ENCODE results near the gene KCNH1.
A peak's percentile ranks its signal among the peaks of the same experiment; 100 is the strongest.
"Not testable (repeated sequence)": the region's sequence is repeated elsewhere in the genome, so short reads cannot be mapped to it uniquely, and the experiment has no call there.

KCNH1 gene

DNA sequence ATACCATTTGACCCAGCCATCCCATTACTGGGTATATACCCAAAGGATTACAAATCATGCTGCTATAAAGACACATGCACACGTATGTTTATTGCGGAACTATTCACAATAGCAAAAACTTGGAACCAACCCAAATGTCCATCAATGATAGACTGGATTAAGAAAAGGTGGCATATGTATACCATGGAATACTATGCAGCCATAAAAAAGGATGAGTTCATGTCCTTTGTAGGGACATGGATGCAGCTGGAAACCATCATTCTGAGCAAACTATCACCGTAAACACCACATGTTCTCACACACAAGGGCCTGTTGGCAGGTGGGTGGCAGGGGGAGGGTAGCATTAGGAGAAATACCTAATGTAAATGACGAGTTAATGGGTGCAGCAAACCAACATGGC, 472.4 kb downstream of the KCNH1 start:
- not testable (repeated sequence) for H2BK5ac ChIP-seq (ENCODE audit: low read length); H3K9me3 ChIP-seq (replicated peaks in 1 of 2; ENCODE audit: control insufficient read depth in 2 of 2, insufficient read depth in 1 of 2, low read depth in 1 of 2, low read length in 2 of 2); H3K36me3 ChIP-seq (replicated peaks in 1 of 2; ENCODE audit: control insufficient read depth in 2 of 2, insufficient read depth in 2 of 2, low read length in 2 of 2); H4K91ac ChIP-seq (ENCODE audit: low read depth, low read length, poor library complexity); H3K4me1 ChIP-seq (ENCODE audit: control insufficient read depth in 2 of 2, insufficient read depth in 1 of 2, low read depth in 1 of 2, low read length in 2 of 2); H3K23ac ChIP-seq (ENCODE audit: low read depth, low read length, poor library complexity); H2AFZ ChIP-seq (ENCODE audit: low read length); H2BK12ac ChIP-seq (ENCODE audit: low read length); H3K4ac ChIP-seq (ENCODE audit: low read length); H3K27me3 ChIP-seq (ENCODE audit: control insufficient read depth in 3 of 3, insufficient read depth in 3 of 3, low read depth in 1 of 3, low read length in 3 of 3); H3K9ac ChIP-seq (ENCODE audit: low read depth, low read length, poor library complexity); DNase-seq (ENCODE audit: low spot score); H3K4me3 ChIP-seq (ENCODE audit: low read length in 2 of 2); H2AK5ac ChIP-seq (ENCODE audit: low read depth, low read length); H3K14ac ChIP-seq (ENCODE audit: low read length); H2BK15ac ChIP-seq (ENCODE audit: low read length); H3K18ac ChIP-seq (ENCODE audit: low read length); H4K8ac ChIP-seq (ENCODE audit: low read depth, low read length); H2BK120ac ChIP-seq (ENCODE audit: low read depth, low read length); H3K4me2 ChIP-seq (ENCODE audit: insufficient read depth, low read length, poor library complexity, severe bottlenecking); H3K27ac ChIP-seq (replicated peaks; ENCODE audit: low read length); H3K79me1 ChIP-seq (ENCODE audit: low read depth, low read length)
- WGBS, 2 donors (ENCODE audit: extremely low coverage in 2 of 2, insufficient read length in 2 of 2, insufficient replicate concordance in 1 of 2) = no CpG with 5 or more reads among the region's 4 CpGs

DNA sequence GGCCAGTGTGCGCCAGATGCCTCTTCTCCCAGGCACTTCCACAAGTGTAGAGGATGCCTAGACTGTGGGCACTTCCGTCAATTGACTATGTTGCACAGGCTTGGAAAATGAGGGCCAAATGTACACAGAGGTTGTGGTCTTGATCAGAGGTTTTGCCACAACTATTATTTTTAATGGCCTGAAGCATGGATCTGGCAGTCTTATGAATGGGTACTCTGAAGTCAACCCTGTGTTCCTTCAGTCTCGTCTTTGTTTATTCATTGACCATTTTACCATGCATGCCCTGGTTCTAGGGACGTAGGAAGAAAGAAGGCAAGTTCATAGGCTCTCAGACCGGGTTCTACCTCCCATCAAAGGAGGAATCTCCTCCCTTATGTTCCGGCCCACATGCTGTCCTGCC, 476.1 kb downstream of the KCNH1 start:
- Histone ChIP-seq H3K4me3 (ENCODE audit: low read length in 2 of 2) (no peak overlapping the region), H2BK120ac (ENCODE audit: low read depth, low read length) (no peak overlapping the region), H3K18ac (ENCODE audit: low read length) (no peak overlapping the region), H3K9ac (ENCODE audit: low read depth, low read length, poor library complexity) (no peak overlapping the region), H2BK5ac (ENCODE audit: low read length) (no peak overlapping the region), H2AFZ (ENCODE audit: low read length) (no peak overlapping the region), H3K4ac (ENCODE audit: low read length) (no peak overlapping the region), H4K8ac (ENCODE audit: low read depth, low read length) (no peak overlapping the region), H4K91ac (ENCODE audit: low read depth, low read length, poor library complexity) (no peak overlapping the region), H2BK12ac (ENCODE audit: low read length) (no peak overlapping the region), H3K23ac (ENCODE audit: low read depth, low read length, poor library complexity) (no peak overlapping the region), H3K4me2 (ENCODE audit: insufficient read depth, low read length, poor library complexity, severe bottlenecking) (no peak overlapping the region), H3K9me3 (replicated peaks in 1 of 2; ENCODE audit: control insufficient read depth in 2 of 2, insufficient read depth in 1 of 2, low read depth in 1 of 2, low read length in 2 of 2) (peaks cover 0 to 2% of the 10 kb centered on the region in 2 donors), H3K79me1 (ENCODE audit: low read depth, low read length) (no peaks in the 10 kb centered on the region), H2AK5ac (ENCODE audit: low read depth, low read length) (no peak overlapping the region), H3K36me3 (replicated peaks in 1 of 2; ENCODE audit: control insufficient read depth in 2 of 2, insufficient read depth in 2 of 2, low read length in 2 of 2) (peaks cover 0 to 2% of the 10 kb centered on the region in 2 donors), H2BK15ac (ENCODE audit: low read length) (peak overlapping the region; percentile 65), H3K4me1 (ENCODE audit: control insufficient read depth in 2 of 2, insufficient read depth in 1 of 2, low read depth in 1 of 2, low read length in 2 of 2) (peaks cover 0 to 5% of the 10 kb centered on the region in 2 donors), H3K14ac (ENCODE audit: low read length) (no peak overlapping the region), H3K27me3 (ENCODE audit: control insufficient read depth in 3 of 3, insufficient read depth in 3 of 3, low read depth in 1 of 3, low read length in 3 of 3) (no peaks in the 10 kb centered on the region), H3K27ac (replicated peaks; ENCODE audit: low read length) (no peak overlapping the region)
- no peak for DNase-seq (ENCODE audit: low spot score)
- no CpG with 5 or more reads among the region's 6 CpGs for WGBS, 2 donors (ENCODE audit: extremely low coverage in 2 of 2, insufficient read length in 2 of 2, insufficient replicate concordance in 1 of 2)

DNA sequence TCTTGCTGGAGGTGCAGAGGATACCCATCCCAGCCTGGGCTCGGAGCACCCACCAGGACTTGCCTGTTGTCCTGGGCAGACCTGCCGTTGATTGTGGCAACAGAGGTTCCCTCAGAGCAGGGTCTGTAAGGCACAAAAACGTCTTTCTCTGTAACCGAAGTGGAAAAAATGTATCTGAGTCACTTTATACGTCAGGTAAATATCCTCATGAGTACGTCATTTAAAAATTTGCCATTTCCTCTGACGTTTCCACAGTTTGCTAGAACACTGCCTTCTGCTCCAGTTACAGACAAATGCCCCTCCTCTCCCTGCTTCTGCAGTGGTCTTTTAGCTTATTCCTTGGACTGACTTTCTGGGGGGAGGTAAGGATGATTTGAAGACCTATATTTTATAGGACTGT, 478.4 kb downstream of the KCNH1 start:
- Histone ChIP-seq H3K4me3 (ENCODE audit: low read length in 2 of 2) (no peak overlapping the region), H3K27me3 (ENCODE audit: control insufficient read depth in 3 of 3, insufficient read depth in 3 of 3, low read depth in 1 of 3, low read length in 3 of 3) (no peaks in the 10 kb centered on the region)

DNA sequence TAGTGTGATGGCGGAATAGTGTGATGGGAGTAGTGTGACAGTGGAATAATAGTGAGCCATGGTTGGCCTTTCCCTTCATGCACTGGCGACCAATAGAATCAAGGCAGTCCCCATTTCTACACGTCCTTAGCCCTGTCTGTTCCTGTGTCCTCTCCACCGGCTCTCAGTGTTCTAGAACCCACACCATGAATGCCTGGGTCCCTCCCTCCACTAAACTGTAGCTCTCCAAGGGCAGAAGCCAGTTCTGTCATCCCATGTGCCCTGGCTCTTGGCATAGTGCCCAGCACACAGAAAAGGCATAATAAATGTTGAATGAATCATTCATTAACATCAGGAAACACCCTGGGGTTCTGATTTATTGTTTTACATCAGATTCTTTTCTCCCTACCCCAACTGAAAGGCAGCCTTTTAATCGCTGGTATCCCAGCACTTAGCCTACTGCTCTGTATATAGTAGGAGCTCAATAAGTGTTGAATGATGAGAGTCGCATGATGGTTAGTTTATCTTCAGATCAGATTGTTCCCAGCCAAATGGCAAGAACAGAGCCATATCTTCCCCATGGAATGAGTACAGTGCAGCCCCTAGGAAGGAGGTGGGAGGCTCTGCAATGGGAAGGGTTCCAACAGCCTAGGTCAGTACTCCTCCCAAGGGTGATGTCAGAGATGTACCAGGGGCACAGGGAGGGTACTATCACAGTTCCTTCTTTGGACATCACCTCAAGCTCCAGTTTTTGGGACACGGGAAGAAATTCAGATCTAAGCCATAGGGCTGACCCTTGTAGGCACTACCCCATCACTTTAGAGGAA, 479.6 kb downstream of the KCNH1 start:
- Histone ChIP-seq H2BK12ac (ENCODE audit: low read length) (no peak overlapping the region), H3K18ac (ENCODE audit: low read length) (no peak overlapping the region), H3K4ac (ENCODE audit: low read length) (no peak overlapping the region), H3K9ac (ENCODE audit: low read depth, low read length, poor library complexity) (no peak overlapping the region), H2AFZ (ENCODE audit: low read length) (no peak overlapping the region), H2BK15ac (ENCODE audit: low read length) (no peak overlapping the region), H3K14ac (ENCODE audit: low read length) (no peak overlapping the region), H3K9me3 (replicated peaks in 1 of 2; ENCODE audit: control insufficient read depth in 2 of 2, insufficient read depth in 1 of 2, low read depth in 1 of 2, low read length in 2 of 2) (peaks cover 0 to 2% of the 10 kb centered on the region in 2 donors), H3K4me1 (ENCODE audit: control insufficient read depth in 2 of 2, insufficient read depth in 1 of 2, low read depth in 1 of 2, low read length in 2 of 2) (peaks cover 0 to 2% of the 10 kb centered on the region in 2 donors), H3K36me3 (replicated peaks in 1 of 2; ENCODE audit: control insufficient read depth in 2 of 2, insufficient read depth in 2 of 2, low read length in 2 of 2) (peaks cover 0 to 2% of the 10 kb centered on the region in 2 donors), H3K23ac (ENCODE audit: low read depth, low read length, poor library complexity) (no peak overlapping the region), H2BK5ac (ENCODE audit: low read length) (no peak overlapping the region), H3K4me2 (ENCODE audit: insufficient read depth, low read length, poor library complexity, severe bottlenecking) (no peak overlapping the region), H3K27ac (replicated peaks; ENCODE audit: low read length) (no peak overlapping the region), H2AK5ac (ENCODE audit: low read depth, low read length) (no peak overlapping the region), H3K4me3 (ENCODE audit: low read length in 2 of 2) (no peak overlapping the region), H2BK120ac (ENCODE audit: low read depth, low read length) (no peak overlapping the region), H3K27me3 (ENCODE audit: control insufficient read depth in 3 of 3, insufficient read depth in 3 of 3, low read depth in 1 of 3, low read length in 3 of 3) (no peaks in the 10 kb centered on the region), H4K8ac (ENCODE audit: low read depth, low read length) (no peak overlapping the region), H3K79me1 (ENCODE audit: low read depth, low read length) (no peaks in the 10 kb centered on the region), H4K91ac (ENCODE audit: low read depth, low read length, poor library complexity) (no peak overlapping the region)
- 89 to 100% methylated on average over 1 of the region's 7 CpGs for WGBS, 2 donors (ENCODE audit: extremely low coverage in 2 of 2, insufficient read length in 2 of 2, insufficient replicate concordance in 1 of 2)
- DNase-seq (ENCODE audit: low spot score) = no peak

More for the DNA sequence above, 478.4 kb downstream of the KCNH1 start:
- no peak for DNase-seq (ENCODE audit: low spot score)
- Histone ChIP-seq H2BK5ac (ENCODE audit: low read length) (no peak overlapping the region), H2BK15ac (ENCODE audit: low read length) (no peak overlapping the region), H2AK5ac (ENCODE audit: low read depth, low read length) (no peak overlapping the region), H2BK120ac (ENCODE audit: low read depth, low read length) (no peak overlapping the region), H3K4me2 (ENCODE audit: insufficient read depth, low read length, poor library complexity, severe bottlenecking) (no peak overlapping the region), H2BK12ac (ENCODE audit: low read length) (no peak overlapping the region), H3K23ac (ENCODE audit: low read depth, low read length, poor library complexity) (no peak overlapping the region), H4K91ac (ENCODE audit: low read depth, low read length, poor library complexity) (no peak overlapping the region), H3K36me3 (replicated peaks in 1 of 2; ENCODE audit: control insufficient read depth in 2 of 2, insufficient read depth in 2 of 2, low read length in 2 of 2) (peaks cover 0 to 2% of the 10 kb centered on the region in 2 donors), H3K4me1 (ENCODE audit: control insufficient read depth in 2 of 2, insufficient read depth in 1 of 2, low read depth in 1 of 2, low read length in 2 of 2) (peaks cover 0 to 2% of the 10 kb centered on the region in 2 donors), H3K4ac (ENCODE audit: low read length) (no peak overlapping the region), H3K18ac (ENCODE audit: low read length) (peak overlapping the region; percentile 11), H4K8ac (ENCODE audit: low read depth, low read length) (no peak overlapping the region), H2AFZ (ENCODE audit: low read length) (no peak overlapping the region), H3K9ac (ENCODE audit: low read depth, low read length, poor library complexity) (no peak overlapping the region), H3K14ac (ENCODE audit: low read length) (no peak overlapping the region), H3K79me1 (ENCODE audit: low read depth, low read length) (no peaks in the 10 kb centered on the region), H3K27ac (replicated peaks; ENCODE audit: low read length) (peak overlapping the region; percentile 41), H3K9me3 (replicated peaks in 1 of 2; ENCODE audit: control insufficient read depth in 2 of 2, insufficient read depth in 1 of 2, low read depth in 1 of 2, low read length in 2 of 2) (peaks cover 0 to 2% of the 10 kb centered on the region in 2 donors)
- WGBS, 2 donors (ENCODE audit: extremely low coverage in 2 of 2, insufficient read length in 2 of 2, insufficient replicate concordance in 1 of 2) = no CpG with 5 or more reads among the region's 7 CpGs

Data from neuronal stem cell (in vitro differentiated cells).